A673 (cell line): ENCODE data around the gene SLC39A13.

ENCODE experiments used
- CTCF ChIP-seq: fragments of 300-800, 200-600 bp; sonication (generic); conservative IDR thresholded peaks from 2 replicates; pipeline ENCODE4 v1.5.1; 2017; ENCODE audit warnings: low read depth, mild to moderate bottlenecking, antibody characterized with exemption, low read length, moderate library complexity, mixed read lengths
- EZH2 ChIP-seq: fragments of 200-600 bp; sonication (generic); IDR thresholded peaks from 2 replicates; pipeline ENCODE4 v1.6.1; 2017; ENCODE audit warnings: borderline replicate concordance, low read depth, mild to moderate bottlenecking, mixed read lengths, antibody characterized with exemption, low read length; ENCODE audit not compliant: poor library complexity, severe bottlenecking

DNA sequence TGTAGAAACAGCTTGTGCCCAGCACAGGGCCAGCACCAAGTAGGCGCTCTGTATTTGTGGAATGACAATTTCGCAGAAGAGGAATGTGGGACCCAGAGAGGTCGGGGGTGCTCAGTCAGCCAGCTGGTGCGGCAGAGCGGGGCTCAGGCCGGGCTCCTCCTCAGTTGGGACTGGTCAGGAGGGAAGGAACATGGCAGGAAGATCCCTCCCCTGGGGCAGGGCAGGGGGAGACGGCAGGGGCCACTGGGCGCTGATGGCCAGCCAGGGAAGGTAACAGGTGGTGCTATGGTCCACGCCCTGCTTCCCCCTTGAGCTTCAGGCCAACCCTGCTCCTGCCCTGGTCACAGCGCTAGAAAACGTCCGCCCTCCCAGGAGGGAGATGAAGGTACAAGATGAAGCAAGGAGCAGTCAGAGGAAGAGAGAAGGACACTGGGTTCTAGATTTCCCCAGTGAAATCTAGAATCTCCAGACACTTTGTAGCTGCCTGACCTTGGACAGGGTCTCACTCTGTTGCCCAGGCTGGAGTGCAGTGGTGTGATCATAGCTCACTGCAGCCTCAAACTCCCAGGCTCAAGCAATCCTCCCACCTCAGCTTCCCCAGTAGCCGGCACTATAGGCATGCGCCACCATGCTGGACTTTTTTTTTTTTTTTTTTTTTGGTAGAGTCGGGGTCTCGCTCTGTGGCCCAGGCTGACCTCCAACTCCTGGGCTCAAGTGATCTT is 16.5 kb upstream of the SLC39A13 start:
- TF ChIP-seq CTCF = no peak
- no peak for TF ChIP-seq EZH2
